Measurements from ENCODE around the gene MACROH2A2. TPM values are rescaled to one million over a fixed set of nuclear protein-coding genes. Genes with fewer than 3 reads are reported as not detected.

The MACROH2A2 gene
- total and polyA plus RNA-seq, 2 of the 8 experiments (the other 6 are each of a cell fraction or from before 2014, with no cell fraction given) = 7.9 to 9.3 TPM

DNA sequence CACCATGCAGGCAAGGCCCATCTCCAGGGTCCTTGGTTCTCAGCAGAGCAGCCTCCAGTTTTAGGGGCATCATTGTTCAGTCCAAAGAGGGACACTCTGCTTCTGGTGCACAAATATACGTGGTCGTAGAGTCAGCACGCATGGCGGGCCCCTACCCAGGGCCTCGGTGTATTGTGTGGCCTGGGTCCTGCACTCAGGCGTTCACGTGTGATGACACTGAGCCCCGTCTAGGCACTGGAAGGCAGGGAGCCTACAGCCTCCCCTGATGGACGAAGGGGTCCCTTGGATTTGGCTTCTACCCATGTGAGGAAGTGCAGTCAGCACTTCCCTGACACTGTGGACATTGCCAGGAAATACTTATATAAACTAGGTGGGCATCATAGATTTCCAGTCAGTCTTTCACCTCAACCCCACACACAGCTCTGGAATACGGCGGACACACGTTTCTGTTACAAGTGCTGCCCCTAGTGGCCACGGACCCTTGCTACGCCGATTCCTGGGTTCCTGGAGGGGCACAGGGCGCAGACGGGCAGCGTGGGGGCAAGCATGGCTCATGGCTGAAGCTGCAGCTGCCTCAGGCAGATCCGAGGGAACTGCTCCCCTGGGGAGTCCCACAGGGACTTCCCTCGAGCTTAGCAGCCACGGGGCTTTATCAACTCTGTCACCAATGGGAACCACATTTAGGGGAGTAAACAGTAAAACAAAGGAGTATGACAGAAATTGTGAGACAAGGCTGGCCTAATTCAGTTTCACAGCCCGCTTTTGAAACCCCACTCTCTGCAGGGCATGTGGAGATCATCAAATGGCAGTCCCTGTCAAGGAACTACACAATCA, 54.5 kb downstream of the MACROH2A2 start (continued):
- TF ChIP-seq, protein P1, sequence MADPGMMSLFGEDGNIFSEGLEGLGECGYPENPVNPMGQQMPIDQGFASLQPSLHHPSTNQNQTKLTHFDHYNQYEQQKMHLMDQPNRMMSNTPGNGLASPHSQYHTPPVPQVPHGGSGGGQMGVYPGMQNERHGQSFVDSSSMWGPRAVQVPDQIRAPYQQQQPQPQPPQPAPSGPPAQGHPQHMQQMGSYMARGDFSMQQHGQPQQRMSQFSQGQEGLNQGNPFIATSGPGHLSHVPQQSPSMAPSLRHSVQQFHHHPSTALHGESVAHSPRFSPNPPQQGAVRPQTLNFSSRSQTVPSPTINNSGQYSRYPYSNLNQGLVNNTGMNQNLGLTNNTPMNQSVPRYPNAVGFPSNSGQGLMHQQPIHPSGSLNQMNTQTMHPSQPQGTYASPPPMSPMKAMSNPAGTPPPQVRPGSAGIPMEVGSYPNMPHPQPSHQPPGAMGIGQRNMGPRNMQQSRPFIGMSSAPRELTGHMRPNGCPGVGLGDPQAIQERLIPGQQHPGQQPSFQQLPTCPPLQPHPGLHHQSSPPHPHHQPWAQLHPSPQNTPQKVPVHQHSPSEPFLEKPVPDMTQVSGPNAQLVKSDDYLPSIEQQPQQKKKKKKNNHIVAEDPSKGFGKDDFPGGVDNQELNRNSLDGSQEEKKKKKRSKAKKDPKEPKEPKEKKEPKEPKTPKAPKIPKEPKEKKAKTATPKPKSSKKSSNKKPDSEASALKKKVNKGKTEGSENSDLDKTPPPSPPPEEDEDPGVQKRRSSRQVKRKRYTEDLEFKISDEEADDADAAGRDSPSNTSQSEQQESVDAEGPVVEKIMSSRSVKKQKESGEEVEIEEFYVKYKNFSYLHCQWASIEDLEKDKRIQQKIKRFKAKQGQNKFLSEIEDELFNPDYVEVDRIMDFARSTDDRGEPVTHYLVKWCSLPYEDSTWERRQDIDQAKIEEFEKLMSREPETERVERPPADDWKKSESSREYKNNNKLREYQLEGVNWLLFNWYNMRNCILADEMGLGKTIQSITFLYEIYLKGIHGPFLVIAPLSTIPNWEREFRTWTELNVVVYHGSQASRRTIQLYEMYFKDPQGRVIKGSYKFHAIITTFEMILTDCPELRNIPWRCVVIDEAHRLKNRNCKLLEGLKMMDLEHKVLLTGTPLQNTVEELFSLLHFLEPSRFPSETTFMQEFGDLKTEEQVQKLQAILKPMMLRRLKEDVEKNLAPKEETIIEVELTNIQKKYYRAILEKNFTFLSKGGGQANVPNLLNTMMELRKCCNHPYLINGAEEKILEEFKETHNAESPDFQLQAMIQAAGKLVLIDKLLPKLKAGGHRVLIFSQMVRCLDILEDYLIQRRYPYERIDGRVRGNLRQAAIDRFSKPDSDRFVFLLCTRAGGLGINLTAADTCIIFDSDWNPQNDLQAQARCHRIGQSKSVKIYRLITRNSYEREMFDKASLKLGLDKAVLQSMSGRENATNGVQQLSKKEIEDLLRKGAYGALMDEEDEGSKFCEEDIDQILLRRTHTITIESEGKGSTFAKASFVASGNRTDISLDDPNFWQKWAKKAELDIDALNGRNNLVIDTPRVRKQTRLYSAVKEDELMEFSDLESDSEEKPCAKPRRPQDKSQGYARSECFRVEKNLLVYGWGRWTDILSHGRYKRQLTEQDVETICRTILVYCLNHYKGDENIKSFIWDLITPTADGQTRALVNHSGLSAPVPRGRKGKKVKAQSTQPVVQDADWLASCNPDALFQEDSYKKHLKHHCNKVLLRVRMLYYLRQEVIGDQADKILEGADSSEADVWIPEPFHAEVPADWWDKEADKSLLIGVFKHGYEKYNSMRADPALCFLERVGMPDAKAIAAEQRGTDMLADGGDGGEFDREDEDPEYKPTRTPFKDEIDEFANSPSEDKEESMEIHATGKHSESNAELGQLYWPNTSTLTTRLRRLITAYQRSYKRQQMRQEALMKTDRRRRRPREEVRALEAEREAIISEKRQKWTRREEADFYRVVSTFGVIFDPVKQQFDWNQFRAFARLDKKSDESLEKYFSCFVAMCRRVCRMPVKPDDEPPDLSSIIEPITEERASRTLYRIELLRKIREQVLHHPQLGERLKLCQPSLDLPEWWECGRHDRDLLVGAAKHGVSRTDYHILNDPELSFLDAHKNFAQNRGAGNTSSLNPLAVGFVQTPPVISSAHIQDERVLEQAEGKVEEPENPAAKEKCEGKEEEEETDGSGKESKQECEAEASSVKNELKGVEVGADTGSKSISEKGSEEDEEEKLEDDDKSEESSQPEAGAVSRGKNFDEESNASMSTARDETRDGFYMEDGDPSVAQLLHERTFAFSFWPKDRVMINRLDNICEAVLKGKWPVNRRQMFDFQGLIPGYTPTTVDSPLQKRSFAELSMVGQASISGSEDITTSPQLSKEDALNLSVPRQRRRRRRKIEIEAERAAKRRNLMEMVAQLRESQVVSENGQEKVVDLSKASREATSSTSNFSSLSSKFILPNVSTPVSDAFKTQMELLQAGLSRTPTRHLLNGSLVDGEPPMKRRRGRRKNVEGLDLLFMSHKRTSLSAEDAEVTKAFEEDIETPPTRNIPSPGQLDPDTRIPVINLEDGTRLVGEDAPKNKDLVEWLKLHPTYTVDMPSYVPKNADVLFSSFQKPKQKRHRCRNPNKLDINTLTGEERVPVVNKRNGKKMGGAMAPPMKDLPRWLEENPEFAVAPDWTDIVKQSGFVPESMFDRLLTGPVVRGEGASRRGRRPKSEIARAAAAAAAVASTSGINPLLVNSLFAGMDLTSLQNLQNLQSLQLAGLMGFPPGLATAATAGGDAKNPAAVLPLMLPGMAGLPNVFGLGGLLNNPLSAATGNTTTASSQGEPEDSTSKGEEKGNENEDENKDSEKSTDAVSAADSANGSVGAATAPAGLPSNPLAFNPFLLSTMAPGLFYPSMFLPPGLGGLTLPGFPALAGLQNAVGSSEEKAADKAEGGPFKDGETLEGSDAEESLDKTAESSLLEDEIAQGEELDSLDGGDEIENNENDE (IDR thresholded peaks at IDR 0.05; ENCODE audit: insufficient replicate concordance, low read length) = no peak
- TF ChIP-seq RAD21 (IDR thresholded peaks at IDR 0.05 in 1 of 2, conservative IDR thresholded peaks at IDR 0.05 in 1 of 2; ENCODE audit: low read depth in 2 of 2, low read length in 2 of 2) = peak; percentile 61 to 71
- no peak for TF ChIP-seq CHD1 (IDR thresholded peaks at IDR 0.05; ENCODE audit: low read depth, low read length)
- no peak for TF ChIP-seq CTBP2 (IDR thresholded peaks at IDR 0.05; ENCODE audit: borderline replicate concordance, insufficient read depth, insufficient read length, low read length)
- TF ChIP-seq SRF (IDR thresholded peaks at IDR 0.05; ENCODE audit: low read depth, low read length) = no peak
- TF ChIP-seq, protein P2, sequence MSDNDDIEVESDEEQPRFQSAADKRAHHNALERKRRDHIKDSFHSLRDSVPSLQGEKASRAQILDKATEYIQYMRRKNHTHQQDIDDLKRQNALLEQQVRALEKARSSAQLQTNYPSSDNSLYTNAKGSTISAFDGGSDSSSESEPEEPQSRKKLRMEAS (IDR thresholded peaks at IDR 0.05) = peak; percentile 79
- no peak for TF ChIP-seq CHD2 (IDR thresholded peaks at IDR 0.05; ENCODE audit: low read length)
